MM.1S (cell line): ENCODE results near the gene FHIT.

Source experiments
- DNase-seq: peaks from one replicate; pipeline ENCODE4 v3.0.0-alpha.2; 2015
- H2AFZ ChIP-seq: fragments of 300-600 bp; sonication (generic); 2 replicates; pipeline ENCODE4 v1.6.0; 2016; ENCODE audit warnings: antibody characterized with exemption, low read length
- H3F3A ChIP-seq: fragments of 300-600 bp; sonication (generic); 2 replicates; pipeline ENCODE4 v1.6.1; 2016; ENCODE audit warnings: mild to moderate bottlenecking, antibody characterized with exemption, low read length, moderate library complexity, mixed read lengths; ENCODE audit not compliant: insufficient read depth
- H3K27ac ChIP-seq: fragments of 300-600 bp; sonication (generic); 2 replicates; pipeline ENCODE4 v1.5.1; 2016; ENCODE audit warnings: mild to moderate bottlenecking, low read length
- H3K27me3 ChIP-seq: fragments of 300-600 bp; sonication (generic); replicated peaks from 2 replicates; pipeline ENCODE4 v1.6.0; 2016; ENCODE audit warnings: low read length; ENCODE audit not compliant: insufficient read depth
- H3K36me3 ChIP-seq: fragments of 300-600 bp; sonication (generic); replicated peaks from 2 replicates; pipeline ENCODE4 v1.6.1; 2016; ENCODE audit warnings: mild to moderate bottlenecking, low read length, mixed read lengths; ENCODE audit not compliant: insufficient read depth
- H3K4me1 ChIP-seq: fragments of 300-600 bp; sonication (generic); 2 replicates; pipeline ENCODE4 v1.6.1; 2016; ENCODE audit warnings: low read length, mixed read lengths
- H3K4me2 ChIP-seq: fragments of 300-600 bp; sonication (generic); 2 replicates; pipeline ENCODE4 v1.6.0; 2016; ENCODE audit warnings: low read depth, low read length
- H3K4me3 ChIP-seq: fragments of 300-600 bp; sonication (generic); 2 replicates; pipeline ENCODE4 v1.5.1; 2016; ENCODE audit warnings: low read length, mixed read lengths
- H3K79me2 ChIP-seq: fragments of 300-600 bp; sonication (generic); 2 replicates; pipeline ENCODE4 v1.6.1; 2016; ENCODE audit warnings: mixed run types, low read length, mixed read lengths
- H3K9ac ChIP-seq: fragments of 300-600 bp; sonication (generic); 2 replicates; pipeline ENCODE4 v1.6.1; 2016; ENCODE audit warnings: low read length, mixed read lengths
- H3K9me2 ChIP-seq: fragments of 300-600 bp; sonication (generic); replicated peaks from 2 replicates; pipeline ENCODE4 v1.6.1; 2016; ENCODE audit warnings: mild to moderate bottlenecking, low read length, mixed read lengths; ENCODE audit not compliant: insufficient read depth
- H3K9me3 ChIP-seq: fragments of 300-600 bp; sonication (generic); replicated peaks from 2 replicates; pipeline ENCODE4 v1.6.1; 2016; ENCODE audit warnings: mild to moderate bottlenecking, low read length, mixed read lengths; ENCODE audit not compliant: insufficient read depth
- H4K20me1 ChIP-seq: fragments of 300-600 bp; sonication (generic); 2 replicates; pipeline ENCODE4 v1.6.1; 2016; ENCODE audit warnings: mild to moderate bottlenecking, low read length, moderate library complexity, mixed read lengths; ENCODE audit not compliant: insufficient read depth
- EZH2 ChIP-seq: fragments of 300-600 bp; sonication (generic); optimal IDR thresholded peaks from 2 replicates; pipeline ENCODE3; 2017; ENCODE audit warnings: low read depth, mild to moderate bottlenecking, antibody characterized with exemption, low read length, mixed read lengths
- EZH2phosphoT487 ChIP-seq: fragments of 300-600 bp; sonication (generic); IDR thresholded peaks from 2 replicates; pipeline ENCODE4 v1.6.1; 2018; ENCODE audit warnings: antibody characterized with exemption, low read length
- TF ChIP-seq, protein P1 (sequence below): fragments of 300-600 bp; sonication (generic); IDR thresholded peaks from 2 replicates; pipeline ENCODE4 v1.5.1; 2016; ENCODE audit warnings: antibody characterized with exemption, low read length, mixed read lengths

The FHIT gene

GRCh38 chr3:60579734-60580133 is 671.5 kb downstream of the FHIT start:
- no peaks in the 10 kb centered on the region for H3F3A ChIP-seq
- H3K9ac ChIP-seq = no peak overlapping the region
- no peaks in the 10 kb centered on the region for H3K79me2 ChIP-seq
- H3K4me2 ChIP-seq = no peak overlapping the region
- H3K27me3 ChIP-seq = no peaks in the 10 kb centered on the region
- H3K36me3 ChIP-seq = no peaks in the 10 kb centered on the region
- H3K4me1 ChIP-seq = no peaks in the 10 kb centered on the region
- H3K9me2 ChIP-seq = no peaks in the 10 kb centered on the region
- DNase-seq = no peak
- TF ChIP-seq, protein P1, sequence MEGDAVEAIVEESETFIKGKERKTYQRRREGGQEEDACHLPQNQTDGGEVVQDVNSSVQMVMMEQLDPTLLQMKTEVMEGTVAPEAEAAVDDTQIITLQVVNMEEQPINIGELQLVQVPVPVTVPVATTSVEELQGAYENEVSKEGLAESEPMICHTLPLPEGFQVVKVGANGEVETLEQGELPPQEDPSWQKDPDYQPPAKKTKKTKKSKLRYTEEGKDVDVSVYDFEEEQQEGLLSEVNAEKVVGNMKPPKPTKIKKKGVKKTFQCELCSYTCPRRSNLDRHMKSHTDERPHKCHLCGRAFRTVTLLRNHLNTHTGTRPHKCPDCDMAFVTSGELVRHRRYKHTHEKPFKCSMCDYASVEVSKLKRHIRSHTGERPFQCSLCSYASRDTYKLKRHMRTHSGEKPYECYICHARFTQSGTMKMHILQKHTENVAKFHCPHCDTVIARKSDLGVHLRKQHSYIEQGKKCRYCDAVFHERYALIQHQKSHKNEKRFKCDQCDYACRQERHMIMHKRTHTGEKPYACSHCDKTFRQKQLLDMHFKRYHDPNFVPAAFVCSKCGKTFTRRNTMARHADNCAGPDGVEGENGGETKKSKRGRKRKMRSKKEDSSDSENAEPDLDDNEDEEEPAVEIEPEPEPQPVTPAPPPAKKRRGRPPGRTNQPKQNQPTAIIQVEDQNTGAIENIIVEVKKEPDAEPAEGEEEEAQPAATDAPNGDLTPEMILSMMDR = no peak
- TF ChIP-seq EZH2phosphoT487 (no peak), EZH2 (no peak)
- no peaks in the 10 kb centered on the region for H3K9me3 ChIP-seq
- no peak overlapping the region for H2AFZ ChIP-seq
- no peaks in the 10 kb centered on the region for H4K20me1 ChIP-seq
- no peak overlapping the region for H3K27ac ChIP-seq
- no peak overlapping the region for H3K4me3 ChIP-seq

DNA sequence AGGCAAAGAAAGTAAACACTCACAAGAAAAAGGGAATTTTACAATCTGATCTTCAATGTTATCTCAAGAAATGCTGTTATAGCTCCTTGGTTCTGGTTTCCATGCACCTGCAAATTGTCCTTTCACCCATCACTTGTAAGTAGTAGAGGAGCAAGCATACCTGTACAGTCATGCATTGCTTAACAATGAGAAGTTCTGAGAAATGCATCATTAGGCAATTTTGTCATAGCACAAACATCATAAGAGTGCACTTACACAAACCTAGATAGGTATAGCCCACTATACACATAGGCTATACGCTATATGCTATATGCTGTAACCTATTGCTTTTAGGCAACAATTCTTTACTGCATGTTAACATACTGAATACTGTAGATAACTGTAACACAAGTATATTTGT is 672.3 kb downstream of the FHIT start:
- Histone ChIP-seq H2AFZ (no peak overlapping the region), H3K9ac (no peak overlapping the region), H3K27me3 (no peaks in the 10 kb centered on the region), H3K9me3 (no peaks in the 10 kb centered on the region), H3K27ac (no peak overlapping the region), H3K4me3 (no peak overlapping the region), H3K36me3 (no peaks in the 10 kb centered on the region), H3F3A (no peaks in the 10 kb centered on the region), H3K4me2 (no peak overlapping the region), H3K79me2 (no peaks in the 10 kb centered on the region), H4K20me1 (no peaks in the 10 kb centered on the region), H3K9me2 (no peaks in the 10 kb centered on the region), H3K4me1 (no peaks in the 10 kb centered on the region)
- no peak for DNase-seq
- TF ChIP-seq EZH2phosphoT487 (no peak), EZH2 (no peak)
- TF ChIP-seq, protein P1 = no peak

DNA sequence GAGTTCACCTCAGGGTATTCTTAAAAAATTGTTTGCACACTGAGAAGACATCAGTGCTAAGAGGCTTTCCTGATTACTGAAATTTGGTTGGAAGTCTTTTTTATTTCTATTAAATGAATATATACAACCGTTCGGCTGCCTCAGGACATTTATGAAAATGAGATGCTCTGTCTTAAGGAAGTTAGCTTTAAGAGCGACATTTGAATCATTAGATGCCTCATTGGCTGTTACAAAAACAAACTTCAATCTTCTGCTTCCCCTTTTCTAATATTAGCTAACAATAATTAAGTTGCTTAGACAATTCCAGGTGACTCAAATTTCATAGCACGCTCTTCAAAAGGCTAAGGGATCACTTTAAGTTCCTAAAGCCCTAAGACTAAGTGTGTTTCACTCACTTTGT is 673.7 kb downstream of the FHIT start:
- Histone ChIP-seq H3K36me3 (no peaks in the 10 kb centered on the region), H3K9me2 (no peaks in the 10 kb centered on the region), H3K4me2 (no peak overlapping the region), H3F3A (no peaks in the 10 kb centered on the region), H3K27ac (no peak overlapping the region), H3K4me1 (no peaks in the 10 kb centered on the region), H3K79me2 (no peaks in the 10 kb centered on the region), H2AFZ (no peak overlapping the region), H3K27me3 (no peaks in the 10 kb centered on the region), H3K4me3 (no peak overlapping the region), H3K9ac (no peak overlapping the region), H4K20me1 (no peaks in the 10 kb centered on the region), H3K9me3 (no peaks in the 10 kb centered on the region)
- DNase-seq = no peak
- TF ChIP-seq, protein P1 = no peak
- TF ChIP-seq EZH2phosphoT487 (no peak), EZH2 (no peak)
